Natural killer cell treated with Interleukin-12 subunit alpha and Interleukin-12 subunit beta and Interleukin-15 and Interleukin-18, amount 100 ng/mL, for 72 hours (primary cell): Measurements from ENCODE around the gene OTOS. TPM values are rescaled to one million over a fixed set of nuclear protein-coding genes. Genes with fewer than 3 reads are reported as not detected.

Experiments
- ATAC-seq, 2 donors: fragments of 150-1000 bp; cut with Tn5 transposase in 1 of 2; sonication (Bioruptor Pico), chemical (Tn5 transposase) in 1 of 2; 2 replicates each; pipeline ENCODE4 v1.10.0; 2021
- DNase-seq: peaks from one replicate; pipeline ENCODE4 v3.0.0; 2022; ENCODE audit warnings: low spot score
- H3K27ac Mint-ChIP-seq, 2 donors: 1 replicate in 1 of 2; 2 replicates in 1 of 2; pipeline ENCODE4 v1.8.0; 2022; ENCODE audit warnings: mixed read lengths in 2 of 2, mild to moderate bottlenecking in 1 of 2, moderate library complexity in 1 of 2
- H3K27me3 Mint-ChIP-seq, 2 donors: 1 replicate in 1 of 2; 2 replicates in 1 of 2; pipeline ENCODE4 v1.8.0; 2022; ENCODE audit warnings: mixed read lengths in 2 of 2
- H3K36me3 Mint-ChIP-seq: one replicate; pipeline ENCODE4 v1.8.0; 2022; ENCODE audit warnings: mixed read lengths
- H3K4me1 Mint-ChIP-seq, 2 donors: 1 replicate in 1 of 2; 2 replicates in 1 of 2; pipeline ENCODE4 v1.8.0; 2022; ENCODE audit warnings: low read depth in 2 of 2, mixed read lengths in 2 of 2, mild to moderate bottlenecking in 1 of 2
- H3K4me3 Mint-ChIP-seq: one replicate; pipeline ENCODE4 v1.8.0; 2022; ENCODE audit warnings: mixed read lengths
- H3K9me3 Mint-ChIP-seq: 2 replicates; pipeline ENCODE4 v1.8.0; 2022; ENCODE audit warnings: mixed read lengths
- total RNA-seq, 2 donors: library from RNA; stranded (reverse); gene quantifications; one replicate each; pipeline ENCODE4 v1.2.3, GENCODE V29; 2022

The OTOS gene
- total RNA-seq, 2 donors from 2014 or later: not detected

DNA sequence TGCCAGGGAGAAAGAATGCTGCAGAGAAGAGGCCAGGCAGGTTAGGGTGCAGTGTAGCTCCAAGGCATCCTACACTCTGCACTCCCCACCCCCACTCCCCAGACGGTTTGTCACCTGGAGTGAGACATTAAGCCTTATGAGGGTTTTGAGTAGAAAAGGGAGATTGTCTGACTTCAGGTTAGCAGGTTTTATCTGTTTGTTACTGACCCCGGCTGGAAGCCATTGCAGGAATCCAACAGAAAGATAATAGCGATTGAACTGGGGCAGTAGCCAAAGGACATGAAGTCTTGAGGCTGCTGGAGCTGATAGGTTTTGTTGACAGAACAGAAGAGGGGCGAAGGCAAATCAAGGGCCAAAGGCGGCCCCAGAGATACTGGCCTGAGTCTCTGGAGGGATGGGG, 51.2 kb downstream of the OTOS start:
- H3K4me1 Mint-ChIP-seq: no peaks in the 10 kb centered on the region
- H3K36me3 Mint-ChIP-seq: peaks cover 22% of the 10 kb centered on the region
- no peak for ATAC-seq
- no peak overlapping the region for H3K27ac Mint-ChIP-seq
- H3K4me3 Mint-ChIP-seq: no peak overlapping the region
- peaks cover 7% of the 10 kb centered on the region for H3K9me3 Mint-ChIP-seq
- peaks cover 38 to 58% of the 10 kb centered on the region in 2 donors for H3K27me3 Mint-ChIP-seq
- DNase-seq: no peak

Other genes with a start within 250 kb of the OTOS start
- 100 to 1,000 TPM; 108 to 145 TPM for gene NDUFA10, start 115.3 kb downstream of the OTOS start, total RNA-seq
- not detected for gene OR6B2, start 110.2 kb downstream of the OTOS start, total RNA-seq
- gene OR6B3, start 87.1 kb downstream of the OTOS start, total RNA-seq: not detected
- 100 to 1,000 TPM; 117 to 131 TPM for gene COPS9, start 4.4 kb downstream of the OTOS start, total RNA-seq